HepG2 (cell line): ENCODE measurements around the gene GRAMD1B. TPM values are rescaled to one million over a fixed set of nuclear protein-coding genes. Genes with fewer than 3 reads are reported as not detected.

Experiments
- ATAC-seq: fragments of 200-7000 bp; cut with Tn5 transposase; 3 replicates; pipeline ENCODE4 v1.9.1; 2020; ENCODE audit warnings: mild to moderate bottlenecking, moderate library complexity
- BruUV-seq: library from RNA; stranded (reverse); fragments of 400-500 nt; replicated peaks from 2 replicates; lab custom pipeline; 2021; lab: Mats Ljungman, UMichigan
- CTCF ChIA-PET: fragments of 300-600 bp; formaldehyde crosslinking; extraction: SDS; loops from one replicate; lab custom pipeline; 2021; ENCODE audit warnings: low total read pairs, inconsistent platforms, low intra/inter-chr PET ratio; lab: Yijun Ruan, JAX
- POLR2A ChIA-PET: fragments of 350-600 bp; sonication (Branson Sonifier 250); formaldehyde crosslinking; loops from one replicate; lab custom pipeline; 2020; ENCODE audit warnings: antibody characterized with exemption, inconsistent platforms; lab: Yijun Ruan, JAX
- DNase-seq: peaks from one replicate; pipeline ENCODE4 v3.0.0-alpha.2; 2015; ENCODE audit warnings: low spot score
- FAIRE-seq: peaks from 3 replicates; lab custom pipeline; 2011; peaks lifted over from hg19 to GRCh38; lab: Jason Lieb, UNC
- H2AFZ ChIP-seq: one replicate; pipeline ENCODE4 v1.6.1; 2011; ENCODE audit warnings: low read length, inconsistent platforms
- H3K27ac ChIP-seq: fragments of 300-600 bp; 3 replicates; pipeline ENCODE4 v1.8.0; 2011; ENCODE audit warnings: mixed run types, mild to moderate bottlenecking, mixed read lengths, low read length, inconsistent platforms; ENCODE audit not compliant: insufficient read depth; ENCODE audit errors: extremely low read length
- H3K27me3 ChIP-seq, 2 experiments: fragments of 200-600 bp in 1 of 2; 2 replicates in 1 of 2; 3 replicates in 1 of 2; pipeline versions ENCODE4 v1.6.0 to v1.8.0; 2011; ENCODE audit warnings: low read length in 2 of 2, mild to moderate bottlenecking in 2 of 2, moderate library complexity in 2 of 2, inconsistent platforms in 1 of 2; ENCODE audit not compliant: insufficient read depth in 2 of 2, control insufficient read depth in 1 of 2
- H3K36me3 ChIP-seq, 2 experiments: fragments of 200-600 bp in 1 of 2; replicated peaks in 1 of 2; 2 replicates in 1 of 2; 3 replicates in 1 of 2; pipeline versions ENCODE4 v1.5.1 to v1.8.0; 2011; ENCODE audit warnings: low read length in 2 of 2, inconsistent platforms in 1 of 2; ENCODE audit not compliant: insufficient read depth in 2 of 2, control insufficient read depth in 1 of 2
- H3K4me1 ChIP-seq: 2 replicates; pipeline ENCODE4 v1.5.1; 2012; ENCODE audit warnings: low read length, inconsistent platforms; ENCODE audit not compliant: insufficient read depth
- H3K4me2 ChIP-seq: 2 replicates; pipeline ENCODE4 v1.6.0; 2011; ENCODE audit warnings: low read depth, low read length, inconsistent platforms
- H3K4me3 ChIP-seq, 3 experiments: fragments of 200-600 bp in 1 of 3; sonication (generic), shearing (Covaris generic) in 1 of 3; replicated peaks in 1 of 3; 2 replicates each; pipeline ENCODE4 v1.5.1; 2011 to 2016; ENCODE audit warnings: low read length in 3 of 3, inconsistent platforms in 2 of 3, low read depth in 2 of 3, mild to moderate bottlenecking in 2 of 3, control low read depth in 1 of 3, mixed read lengths in 1 of 3; ENCODE audit not compliant: insufficient read depth in 1 of 3
- H3K79me2 ChIP-seq: one replicate; pipeline ENCODE4 v1.6.1; 2011; ENCODE audit warnings: low read length, inconsistent platforms; ENCODE audit not compliant: insufficient read depth
- H3K9ac ChIP-seq: 2 replicates; pipeline ENCODE4 v1.6.0; 2011; ENCODE audit warnings: mild to moderate bottlenecking, low read depth, low read length, inconsistent platforms; ENCODE audit not compliant: insufficient read depth
- H3K9me3 ChIP-seq: 2 replicates; pipeline ENCODE4 v1.5.1; 2012; ENCODE audit warnings: mild to moderate bottlenecking, low read length
- H4K20me1 ChIP-seq: 2 replicates; pipeline ENCODE4 v1.6.0; 2011; ENCODE audit warnings: inconsistent platforms, mild to moderate bottlenecking, low read length, moderate library complexity; ENCODE audit not compliant: insufficient read depth
- ASH2L ChIP-seq: fragments of 300-600, 200-600 bp; sonication (generic); IDR thresholded peaks from 2 replicates; pipeline ENCODE4 v1.7.0; 2017; ENCODE audit warnings: low read depth, mild to moderate bottlenecking, moderate library complexity, mixed read lengths, low read length; ENCODE audit not compliant: insufficient read length
- BORCS8-MEF2B ChIP-seq: sonication (generic); formaldehyde crosslinking; IDR thresholded peaks from 2 replicates; pipeline ENCODE4 v1.8.0; 2022; ENCODE audit warnings: mild to moderate bottlenecking, missing genetic modification reagents
- FOSL2 ChIP-seq: sonication (generic); formaldehyde crosslinking; IDR thresholded peaks from 2 replicates; pipeline ENCODE4 v1.4.0; 2020; ENCODE audit warnings: missing genetic modification reagents
- HOXA9 ChIP-seq: sonication (generic); formaldehyde crosslinking; IDR thresholded peaks from 2 replicates; pipeline ENCODE4 v1.8.1; 2022; ENCODE audit warnings: missing genetic modification reagents, mild to moderate bottlenecking, moderate library complexity, borderline replicate concordance
- JUND ChIP-seq: sonication (generic); formaldehyde crosslinking; IDR thresholded peaks from 2 replicates; pipeline ENCODE4 v1.8.0; 2022; ENCODE audit warnings: mild to moderate bottlenecking, missing genetic modification reagents
- MEIS1 ChIP-seq: sonication (generic); formaldehyde crosslinking; IDR thresholded peaks from 2 replicates; pipeline ENCODE4 v1.9.0; 2021; ENCODE audit warnings: mild to moderate bottlenecking, missing genetic modification reagents, moderate library complexity, borderline replicate concordance
- MXD4 ChIP-seq: IDR thresholded peaks from 2 replicates; pipeline ENCODE4 v1.6.1; 2016; ENCODE audit warnings: mild to moderate bottlenecking, missing biosample characterization, missing genetic modification reagents
- SMAD3 ChIP-seq: sonication (generic); formaldehyde crosslinking; IDR thresholded peaks from 2 replicates; pipeline ENCODE4 v1.4.0; 2020; ENCODE audit warnings: missing genetic modification reagents
- SMYD3 ChIP-seq: sonication (generic); formaldehyde crosslinking; IDR thresholded peaks from 2 replicates; pipeline ENCODE4 v1.8.1; 2023; ENCODE audit warnings: mild to moderate bottlenecking, missing genetic modification reagents
- SRY ChIP-seq: sonication (generic); formaldehyde crosslinking; IDR thresholded peaks from 2 replicates; pipeline ENCODE4 v1.8.0; 2022; ENCODE audit warnings: mild to moderate bottlenecking, missing genetic modification reagents
- SUZ12 ChIP-seq: fragments of 150-350 bp; IDR thresholded peaks from 2 replicates; pipeline ENCODE4 v1.6.1; 2014; ENCODE audit warnings: low read depth, low read length
- TP53 ChIP-seq: sonication (generic); formaldehyde crosslinking; conservative IDR thresholded peaks from 2 replicates; pipeline ENCODE4 v1.4.0; 2020; ENCODE audit warnings: missing genetic modification reagents
- ZNF207 ChIP-seq: fragments of 450-650 bp; IDR thresholded peaks from 2 replicates; pipeline ENCODE4 v1.6.1; 2016; ENCODE audit warnings: antibody characterized with exemption, borderline replicate concordance
- ZNF234 ChIP-seq: sonication (generic); formaldehyde crosslinking; conservative IDR thresholded peaks from 2 replicates; pipeline ENCODE4 v1.5.1; 2020; ENCODE audit warnings: mild to moderate bottlenecking, missing genetic modification reagents
- ZNF572 ChIP-seq: sonication (generic); formaldehyde crosslinking; IDR thresholded peaks from 2 replicates; pipeline ENCODE4 v1.5.1; 2020; ENCODE audit warnings: mild to moderate bottlenecking, missing genetic modification reagents
- ZNF746 ChIP-seq: sonication (generic); formaldehyde crosslinking; IDR thresholded peaks from 2 replicates; pipeline ENCODE4 v1.8.0; 2022; ENCODE audit warnings: mild to moderate bottlenecking, missing genetic modification reagents
- ZSCAN20 ChIP-seq: sonication (generic); formaldehyde crosslinking; IDR thresholded peaks from 2 replicates; pipeline ENCODE4 v1.4.0; 2020; ENCODE audit warnings: missing genetic modification reagents, mild to moderate bottlenecking, borderline replicate concordance
- WGBS: methylation state at CpG from one replicate; pipeline ENCODE4 v1.1.6; 2017; ENCODE audit warnings: low lambda C conversion rate; 5-methylcytosine and 5-hydroxymethylcytosine counted together
- in situ Hi-C: cut with HindIII; loops from 2 replicates; pipeline ENCODE4 v1.10.0; 2017; ENCODE audit warnings: low pct_unique_long_range_greater_than_20kb; ENCODE audit not compliant: extremely low pct_ligation_motif_present
- intact Hi-C: fragments of 100-400 bp; cut with micrococcal nuclease; formaldehyde crosslinking; loops from one replicate; pipeline ENCODE4 v1.10.0; 2022; ENCODE audit not compliant: unreplicated experiment
- polyA plus RNA-seq, 8 experiments: library from polyadenylated mRNA; depleted of rRNA in 3 of 8; stranded (reverse) in 7 of 8; unstranded in 1 of 8; fragments of >200 nt; fragmentation: Illumina TruSeq in 4 of 8; extraction: Trizol in 4 of 8; gene quantifications; 2 replicates each; pipeline versions ENCODE4 v1.2.1 to v1.2.3, GENCODE V29; 2011 to 2016; ENCODE audit warnings: low read depth in 4 of 8, missing spikeins in 1 of 8, mixed read lengths in 1 of 8; ENCODE audit not compliant: insufficient read depth in 1 of 8
- total RNA-seq, 5 experiments: library from RNA; depleted of rRNA; stranded (reverse); fragments of >200 nt; fragmentation: Illumina TruSeq; extraction: Trizol; gene quantifications; 2 replicates each; pipeline ENCODE4 v1.2.3, GENCODE V29; 2016; ENCODE audit warnings: low read depth in 1 of 5
- TF ChIP-seq, protein P1 (sequence below): sonication (generic); formaldehyde crosslinking; IDR thresholded peaks from 2 replicates; pipeline ENCODE4 v1.5.1; 2020; ENCODE audit warnings: missing genetic modification reagents, mild to moderate bottlenecking, borderline replicate concordance

GRAMD1B gene
- total and polyA plus RNA-seq, 2 of the 13 experiments (the other 11 are each of a cell fraction or from before 2014, with no cell fraction given) = 0.12 TPM; not detected in 1

DNA sequence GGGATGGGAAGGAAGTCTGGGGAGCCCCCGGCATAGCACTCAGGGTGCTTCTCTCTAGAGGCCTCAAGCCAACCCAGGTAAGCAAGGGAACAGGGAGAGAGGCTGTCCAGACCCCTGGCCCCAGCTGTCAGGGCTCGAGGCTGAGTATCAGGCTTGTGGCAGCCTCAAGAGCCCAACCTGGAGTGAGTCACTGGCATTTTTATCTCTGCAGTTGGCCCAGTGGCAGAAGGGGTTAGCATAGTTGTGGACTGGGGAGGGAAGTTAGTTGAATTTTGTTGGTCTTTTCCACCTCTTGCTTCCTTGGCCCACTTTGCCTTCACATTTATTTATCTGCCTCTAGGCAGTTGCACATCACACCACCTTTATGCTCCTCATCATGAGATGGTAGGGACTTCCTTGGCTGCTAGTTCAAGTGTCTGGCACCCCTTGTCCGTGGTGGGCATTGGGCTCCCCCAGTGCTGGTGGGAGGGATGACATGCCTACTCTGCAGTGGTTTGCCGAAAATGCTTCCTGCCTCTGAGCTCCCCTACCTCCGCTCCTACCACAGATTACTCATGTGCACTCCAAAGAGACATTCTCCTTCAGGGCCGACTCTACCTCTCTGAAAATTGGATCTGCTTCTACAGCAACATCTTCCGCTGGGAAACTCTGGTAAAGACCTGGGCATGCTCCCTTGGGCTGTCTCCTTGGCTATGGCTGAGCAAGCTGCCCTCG is 164.3 kb downstream of the GRAMD1B start:
- in situ Hi-C loops = no loop called here
- no peaks in the 10 kb centered on the region for H3K79me2 ChIP-seq
- CTCF ChIA-PET = no interaction called here
- H3K4me2 ChIP-seq = no peak overlapping the region
- no peak overlapping the region for H3K4me3 ChIP-seq
- H3K27ac ChIP-seq = no peak overlapping the region
- POLR2A ChIA-PET = no interaction called here
- no TSS peak for BruUV-seq
- TF ChIP-seq ZNF207 (no peak), ZNF746 (CRISPR knock-in tag) (no peak), SRY (no peak)
- no peaks in the 10 kb centered on the region for H4K20me1 ChIP-seq
- intact Hi-C loops = no loop called here
- no peak for ATAC-seq
- H3K9me3 ChIP-seq = no peaks in the 10 kb centered on the region
- H3K9ac ChIP-seq = no peak overlapping the region
- H3K36me3 ChIP-seq = no peaks in the 10 kb centered on the region
- H3K4me1 ChIP-seq = peaks cover 9% of the 10 kb centered on the region
- DNase-seq = no peak
- no peak overlapping the region for H2AFZ ChIP-seq
- no peaks in the 10 kb centered on the region for H3K27me3 ChIP-seq
- WGBS = 85% methylated on average over 7 of the region's 8 CpGs
- no peak for FAIRE-seq

DNA sequence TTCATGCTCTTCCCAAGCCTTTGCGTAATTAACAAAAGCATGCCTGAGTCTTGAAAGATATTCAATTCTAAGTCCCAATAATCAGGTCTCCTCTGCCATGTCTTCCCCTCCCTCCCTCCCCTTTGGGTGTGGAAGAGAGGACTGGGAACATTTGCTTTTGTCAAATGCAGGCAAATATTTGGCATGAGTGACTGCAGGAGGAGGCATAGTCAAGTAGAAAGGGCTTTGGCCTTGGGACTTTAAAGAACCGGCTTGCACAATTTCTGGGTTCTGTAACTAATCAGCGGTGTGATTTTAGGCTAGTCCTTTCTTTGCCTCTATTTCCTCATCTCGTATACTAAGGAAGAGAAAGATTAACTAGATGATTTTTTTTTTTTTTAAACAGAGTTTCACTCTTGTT is 164.9 kb downstream of the GRAMD1B start:
- no peak overlapping the region for H2AFZ ChIP-seq
- H3K9me3 ChIP-seq = no peaks in the 10 kb centered on the region
- POLR2A ChIA-PET = no interaction called here
- WGBS = 29% methylated on average over 4 of the region's 4 CpGs
- no peak overlapping the region for H3K27ac ChIP-seq
- no peak overlapping the region for H3K4me2 ChIP-seq
- FAIRE-seq = peak; percentile 60
- no peak for TF ChIP-seq JUND (CRISPR knock-in tag)
- no peak for TF ChIP-seq ZSCAN20 (CRISPR knock-in tag)
- TF ChIP-seq, protein P1, sequence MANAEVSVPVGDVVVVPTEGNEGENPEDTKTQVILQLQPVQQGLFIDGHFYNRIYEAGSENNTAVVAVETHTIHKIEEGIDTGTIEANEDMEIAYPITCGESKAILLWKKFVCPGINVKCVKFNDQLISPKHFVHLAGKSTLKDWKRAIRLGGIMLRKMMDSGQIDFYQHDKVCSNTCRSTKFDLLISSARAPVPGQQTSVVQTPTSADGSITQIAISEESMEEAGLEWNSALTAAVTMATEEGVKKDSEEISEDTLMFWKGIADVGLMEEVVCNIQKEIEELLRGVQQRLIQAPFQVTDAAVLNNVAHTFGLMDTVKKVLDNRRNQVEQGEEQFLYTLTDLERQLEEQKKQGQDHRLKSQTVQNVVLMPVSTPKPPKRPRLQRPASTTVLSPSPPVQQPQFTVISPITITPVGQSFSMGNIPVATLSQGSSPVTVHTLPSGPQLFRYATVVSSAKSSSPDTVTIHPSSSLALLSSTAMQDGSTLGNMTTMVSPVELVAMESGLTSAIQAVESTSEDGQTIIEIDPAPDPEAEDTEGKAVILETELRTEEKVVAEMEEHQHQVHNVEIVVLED (CRISPR knock-in tag) = no peak
- no peak for TF ChIP-seq SMAD3 (CRISPR knock-in tag)
- TF ChIP-seq ZNF572 (CRISPR knock-in tag) = no peak
- no peak for TF ChIP-seq SUZ12
- no peak for TF ChIP-seq TP53 (CRISPR knock-in tag)
- TF ChIP-seq ZNF234 = no peak
- no peak for TF ChIP-seq SMYD3
- no peak for TF ChIP-seq MEIS1 (CRISPR knock-in tag)
- no peak for TF ChIP-seq ASH2L
- no peak for TF ChIP-seq HOXA9 (CRISPR knock-in tag)
- no peak for TF ChIP-seq FOSL2 (CRISPR knock-in tag)
- TF ChIP-seq BORCS8-MEF2B (CRISPR knock-in tag) = no peak
- no peak for TF ChIP-seq MXD4 (CRISPR knock-in tag)
- TF ChIP-seq, all 625 proteins: peak for 0
- intact Hi-C loops (no loop called here), in situ Hi-C loops (no loop called here)
- Histone ChIP-seq H4K20me1 (no peaks in the 10 kb centered on the region), H3K4me3 (no peak overlapping the region), H3K27me3 (no peaks in the 10 kb centered on the region), H3K79me2 (no peaks in the 10 kb centered on the region), H3K9ac (no peak overlapping the region), H3K4me1 (peaks cover 9% of the 10 kb centered on the region), H3K36me3 (no peaks in the 10 kb centered on the region)
- DNase-seq (peak; percentile 38), ATAC-seq (no peak)
- CTCF ChIA-PET = no interaction called here
- BruUV-seq = no TSS peak
